GM21619 (cell line): ENCODE results near the gene RMI1.
"Not testable (repeated sequence)": the region's sequence is repeated elsewhere in the genome, so short reads cannot be mapped to it uniquely, and the experiment has no call there.

Source experiments
- ATAC-seq: cut with Tn5 transposase; IDR thresholded peaks from one replicate; pipeline ENCODE4 v1.9.1; 2021; ENCODE audit not compliant: unreplicated experiment

Gene RMI1

DNA sequence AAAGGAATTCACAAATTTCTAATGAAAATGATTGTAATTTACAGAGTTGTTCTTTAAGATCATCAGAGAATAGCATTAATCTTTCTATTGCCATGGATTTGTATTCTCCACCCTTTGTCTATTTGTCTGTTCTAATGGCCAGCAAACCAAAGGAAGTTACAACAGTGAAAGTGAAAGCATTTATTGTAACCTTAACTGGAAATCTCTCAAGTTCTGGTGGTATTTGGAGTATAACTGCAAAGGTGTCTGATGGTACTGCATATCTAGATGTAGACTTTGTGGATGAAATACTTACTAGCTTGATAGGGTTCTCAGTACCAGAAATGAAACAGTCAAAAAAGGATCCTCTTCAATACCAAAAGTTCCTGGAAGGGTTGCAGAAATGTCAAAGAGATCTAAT lies 21.7 kb downstream of the RMI1 start:
- ATAC-seq: peak; percentile 74

DNA sequence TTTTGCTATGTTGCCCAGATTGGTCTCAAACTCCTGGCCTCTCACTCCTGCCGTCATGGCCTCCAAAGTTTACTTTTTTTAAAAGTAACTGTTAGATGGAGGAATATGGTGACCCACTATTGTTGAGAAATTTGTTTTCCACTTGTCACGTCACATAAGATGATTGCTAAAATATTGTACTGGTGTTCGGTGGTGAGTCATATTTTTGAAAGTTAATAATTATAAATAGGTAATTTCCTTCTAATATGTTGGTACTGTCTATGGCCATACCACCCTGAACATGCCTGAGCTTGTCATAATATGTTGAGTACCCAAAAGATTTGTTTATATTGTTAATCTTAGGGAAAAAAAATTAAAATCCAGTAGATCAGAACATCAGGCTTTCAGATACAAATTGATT lies 22.6 kb downstream of the RMI1 start:
- no peak for ATAC-seq

DNA sequence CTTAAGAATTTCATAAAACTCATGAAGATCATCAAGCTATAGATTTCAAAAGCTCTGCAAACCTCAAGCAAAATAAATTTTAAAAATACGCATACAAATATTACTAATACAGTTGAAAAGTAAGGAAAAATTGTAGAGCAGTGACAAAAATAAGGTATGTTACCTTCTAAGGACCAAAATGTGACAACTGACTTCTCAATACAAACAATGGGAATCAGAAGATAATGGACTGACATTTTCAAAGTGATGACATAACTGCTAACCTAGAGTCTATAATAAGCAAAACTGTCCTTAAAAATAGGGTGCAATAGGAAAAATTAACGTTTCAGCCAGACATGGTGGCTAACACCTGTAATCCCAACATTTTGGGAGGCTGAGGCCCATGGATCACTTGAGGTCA lies 27.1 kb downstream of the RMI1 start:
- no peak for ATAC-seq

DNA sequence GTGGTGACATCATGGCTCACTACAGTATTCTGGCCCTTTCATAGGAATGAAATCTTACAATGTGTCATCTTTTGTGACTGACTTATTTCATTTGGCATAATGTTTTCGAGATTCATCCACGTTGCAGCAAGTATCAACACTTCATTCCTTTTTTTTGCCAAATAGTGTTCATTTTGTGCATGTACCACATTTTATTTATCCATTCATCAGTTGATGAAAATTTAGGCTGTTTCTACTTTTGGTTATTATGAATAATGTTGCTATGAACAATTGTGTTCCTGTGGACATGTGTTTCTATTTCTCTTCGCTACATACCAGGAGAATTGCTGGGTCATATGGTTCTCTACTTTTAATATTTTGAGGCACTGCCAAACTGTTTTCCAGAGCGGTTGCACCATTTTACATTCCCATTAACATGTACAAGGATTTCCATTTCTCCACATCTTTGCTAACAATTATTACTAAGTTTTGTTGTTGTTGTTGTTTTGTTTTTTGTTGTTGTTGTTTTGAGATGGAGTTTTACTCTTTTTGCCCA lies 43.5 kb downstream of the RMI1 start:
- ATAC-seq: no peak

DNA sequence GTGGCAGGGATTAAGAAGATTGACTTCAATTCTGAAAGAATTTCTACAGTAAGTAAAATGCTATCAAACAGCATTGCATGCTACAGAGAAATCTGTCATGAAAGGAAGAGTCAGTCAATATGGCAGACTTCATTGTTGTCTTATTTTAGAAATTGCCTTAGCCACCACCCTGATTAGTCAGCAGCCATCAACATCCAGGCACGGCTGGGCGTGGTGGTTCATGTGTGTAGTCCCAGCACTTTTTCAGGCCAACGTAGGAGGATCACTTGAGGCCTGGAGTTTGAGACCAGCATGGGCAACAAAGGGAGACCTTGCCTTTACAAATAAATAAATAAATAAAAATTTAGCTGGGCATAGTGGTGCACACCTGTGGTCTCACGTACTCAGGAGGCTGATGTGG lies 46.6 kb downstream of the RMI1 start:
- no peak for ATAC-seq

DNA sequence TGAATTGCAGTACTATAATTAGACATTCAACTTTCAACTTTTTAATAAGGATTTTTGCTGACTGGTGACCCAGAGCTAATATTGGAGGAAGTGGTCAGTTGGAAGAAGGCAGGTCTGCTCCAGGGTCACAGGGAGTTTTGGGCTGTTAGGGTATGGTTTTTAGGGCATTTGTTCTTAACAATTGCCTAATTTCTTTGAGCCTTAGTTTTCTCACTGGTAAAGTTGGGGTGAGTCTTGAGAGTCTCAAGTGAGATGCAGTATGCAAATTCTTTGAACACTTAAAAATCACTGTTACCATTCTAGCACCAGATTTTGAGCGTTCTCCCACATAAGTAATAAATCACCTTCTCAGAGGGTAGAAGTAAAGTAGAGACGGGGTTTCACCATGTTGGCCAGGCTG lies 50.9 kb downstream of the RMI1 start:
- no peak for ATAC-seq

DNA sequence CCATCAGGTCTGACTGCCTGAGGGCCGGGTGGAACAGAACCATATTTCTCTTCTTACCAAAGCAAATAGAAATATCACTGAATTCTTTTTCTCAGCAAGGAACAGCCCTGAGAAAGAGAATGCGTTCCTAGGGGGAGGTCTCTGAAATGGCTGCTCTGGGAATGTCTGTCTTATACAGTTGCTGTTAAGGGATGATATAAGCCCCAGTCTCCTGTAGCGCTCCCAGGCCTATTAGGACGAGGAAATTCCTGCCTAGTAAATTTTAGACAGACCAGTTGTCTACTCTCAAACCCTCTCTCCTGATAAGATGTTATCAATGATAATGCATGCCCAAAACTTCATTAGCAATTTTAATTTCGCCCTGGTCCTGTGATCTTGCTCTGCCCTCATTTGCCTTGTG lies 61.3 kb downstream of the RMI1 start:
- ATAC-seq: not testable (repeated sequence)

DNA sequence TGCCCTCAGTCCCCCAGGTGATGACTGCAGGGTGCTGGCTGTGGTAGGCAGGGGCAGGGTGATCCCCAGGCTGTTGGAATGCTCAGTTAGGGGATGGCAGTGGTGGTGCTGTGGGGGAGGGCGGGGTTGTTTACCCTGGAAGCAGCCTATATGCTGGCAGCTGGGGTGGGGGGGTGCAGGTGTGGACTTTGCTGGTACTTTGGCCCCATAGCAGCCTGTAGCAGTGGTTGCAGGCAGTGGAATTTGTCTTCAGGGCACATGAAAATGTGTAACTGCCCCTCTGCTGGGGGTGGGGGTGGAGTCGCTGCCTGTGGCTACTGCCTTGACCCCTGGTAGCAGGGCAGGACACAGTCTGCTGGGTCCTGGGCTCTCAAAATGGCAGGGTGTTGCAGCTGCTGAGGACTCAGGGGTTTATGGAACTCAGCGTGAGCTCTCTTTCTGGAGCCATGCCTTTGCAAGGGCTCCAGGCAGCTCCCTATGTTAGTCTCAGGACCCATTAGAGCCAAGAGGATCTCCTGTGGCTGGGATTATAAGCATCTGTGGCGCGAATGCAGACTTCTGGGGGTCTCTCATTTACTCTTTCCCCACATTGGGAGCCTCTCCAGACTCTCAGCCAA lies 65.0 kb downstream of the RMI1 start:
- ATAC-seq: no peak
